ENCODE data around the gene MBOAT1. TPM values are rescaled to one million over a fixed set of nuclear protein-coding genes. Genes with fewer than 3 reads are reported as not detected.
"Not testable (repeated sequence)": the region's sequence is repeated elsewhere in the genome, so short reads cannot be mapped to it uniquely, and the experiment has no call there.

The MBOAT1 gene
- total RNA-seq, 4 donors from 2014 or later: 5.3 to 18.8 (median 8.2) TPM

- Histone ChIP-seq H3K27ac (no peak overlapping the region), H3K4me3 (no peak overlapping the region), H3K9me3 (no peaks in the 10 kb centered on the region), H3K36me3 (no peaks in the 10 kb centered on the region), H3K27me3 (no peaks in the 10 kb centered on the region), H3K4me1 (no peaks in the 10 kb centered on the region)
- DNase-seq (ENCODE audit: low spot score in 2 of 2): no peak
- WGBS: 92% methylated on average over 2 of the region's 2 CpGs
- TF ChIP-seq POLR2A (IDR thresholded peaks at IDR 0.05) (no peak), EP300 (IDR thresholded peaks at IDR 0.05) (no peak), POLR2AphosphoS5 (IDR thresholded peaks at IDR 0.05) (no peak)
- TF ChIP-seq, protein P1, sequence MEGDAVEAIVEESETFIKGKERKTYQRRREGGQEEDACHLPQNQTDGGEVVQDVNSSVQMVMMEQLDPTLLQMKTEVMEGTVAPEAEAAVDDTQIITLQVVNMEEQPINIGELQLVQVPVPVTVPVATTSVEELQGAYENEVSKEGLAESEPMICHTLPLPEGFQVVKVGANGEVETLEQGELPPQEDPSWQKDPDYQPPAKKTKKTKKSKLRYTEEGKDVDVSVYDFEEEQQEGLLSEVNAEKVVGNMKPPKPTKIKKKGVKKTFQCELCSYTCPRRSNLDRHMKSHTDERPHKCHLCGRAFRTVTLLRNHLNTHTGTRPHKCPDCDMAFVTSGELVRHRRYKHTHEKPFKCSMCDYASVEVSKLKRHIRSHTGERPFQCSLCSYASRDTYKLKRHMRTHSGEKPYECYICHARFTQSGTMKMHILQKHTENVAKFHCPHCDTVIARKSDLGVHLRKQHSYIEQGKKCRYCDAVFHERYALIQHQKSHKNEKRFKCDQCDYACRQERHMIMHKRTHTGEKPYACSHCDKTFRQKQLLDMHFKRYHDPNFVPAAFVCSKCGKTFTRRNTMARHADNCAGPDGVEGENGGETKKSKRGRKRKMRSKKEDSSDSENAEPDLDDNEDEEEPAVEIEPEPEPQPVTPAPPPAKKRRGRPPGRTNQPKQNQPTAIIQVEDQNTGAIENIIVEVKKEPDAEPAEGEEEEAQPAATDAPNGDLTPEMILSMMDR (IDR thresholded peaks at IDR 0.05): no peak
Observed at GRCh38 chr6:20154753-20155152, 57.5 kb downstream of the MBOAT1 start.

- TF ChIP-seq, protein P1 (IDR thresholded peaks at IDR 0.05): no peak
- TF ChIP-seq POLR2A (IDR thresholded peaks at IDR 0.05) (no peak), POLR2AphosphoS5 (IDR thresholded peaks at IDR 0.05) (no peak), EP300 (IDR thresholded peaks at IDR 0.05) (no peak)
- Histone ChIP-seq H3K27me3 (no peaks in the 10 kb centered on the region), H3K4me3 (no peak overlapping the region), H3K9me3 (no peaks in the 10 kb centered on the region), H3K36me3 (no peaks in the 10 kb centered on the region), H3K4me1 (no peaks in the 10 kb centered on the region), H3K27ac (no peak overlapping the region)
- WGBS: 91% methylated on average over 3 of the region's 3 CpGs
- no peak for DNase-seq (ENCODE audit: low spot score in 2 of 2)
Observed at GRCh38 chr6:20153194-20153593, 59.1 kb downstream of the MBOAT1 start.

GRCh38 chr6:20148433-20148832 is 63.8 kb downstream of the MBOAT1 start:
- WGBS: 86% methylated on average over 4 of the region's 4 CpGs
- no peak overlapping the region for H3K27ac ChIP-seq
- no peak overlapping the region for H3K4me3 ChIP-seq
- H3K27me3 ChIP-seq: no peaks in the 10 kb centered on the region
- no peak for TF ChIP-seq POLR2A (IDR thresholded peaks at IDR 0.05)
- TF ChIP-seq POLR2AphosphoS5 (IDR thresholded peaks at IDR 0.05): no peak
- TF ChIP-seq, protein P1 (IDR thresholded peaks at IDR 0.05): no peak
- no peak for TF ChIP-seq EP300 (IDR thresholded peaks at IDR 0.05)
- H3K9me3 ChIP-seq: no peaks in the 10 kb centered on the region
- no peaks in the 10 kb centered on the region for H3K4me1 ChIP-seq
- no peak for DNase-seq (ENCODE audit: low spot score in 2 of 2)
- H3K36me3 ChIP-seq: peaks cover 10% of the 10 kb centered on the region

DNA sequence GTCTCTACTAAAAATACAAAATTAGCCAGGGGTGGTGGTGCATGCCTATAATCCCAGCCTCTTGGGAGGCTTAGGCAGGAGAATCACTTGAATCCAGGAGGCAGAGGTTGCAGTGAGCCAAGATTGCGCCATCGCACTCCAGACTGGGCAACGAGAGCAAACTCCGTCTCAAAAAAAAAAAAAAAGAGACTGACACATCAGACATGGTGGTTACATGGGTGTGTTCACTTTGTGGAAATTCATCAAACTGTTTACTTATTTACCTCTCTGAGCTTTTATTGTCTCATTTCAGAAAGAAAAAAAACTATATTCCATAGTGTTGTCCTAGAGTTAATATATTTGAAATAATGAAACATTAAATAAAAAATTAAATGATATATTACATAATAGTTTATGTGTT is 64.8 kb downstream of the MBOAT1 start:
- TF ChIP-seq, protein P1 (IDR thresholded peaks at IDR 0.05): no peak
- TF ChIP-seq EP300 (IDR thresholded peaks at IDR 0.05) (no peak), POLR2AphosphoS5 (IDR thresholded peaks at IDR 0.05) (no peak), POLR2A (IDR thresholded peaks at IDR 0.05) (no peak)
- Histone ChIP-seq H3K4me1 (no peaks in the 10 kb centered on the region), H3K27me3 (no peaks in the 10 kb centered on the region), H3K36me3 (peaks cover 16% of the 10 kb centered on the region), H3K27ac (no peak overlapping the region), H3K9me3 (no peaks in the 10 kb centered on the region), H3K4me3 (no peak overlapping the region)
- no peak for DNase-seq (ENCODE audit: low spot score in 2 of 2)
- 88% methylated on average over 4 of the region's 4 CpGs for WGBS

DNA sequence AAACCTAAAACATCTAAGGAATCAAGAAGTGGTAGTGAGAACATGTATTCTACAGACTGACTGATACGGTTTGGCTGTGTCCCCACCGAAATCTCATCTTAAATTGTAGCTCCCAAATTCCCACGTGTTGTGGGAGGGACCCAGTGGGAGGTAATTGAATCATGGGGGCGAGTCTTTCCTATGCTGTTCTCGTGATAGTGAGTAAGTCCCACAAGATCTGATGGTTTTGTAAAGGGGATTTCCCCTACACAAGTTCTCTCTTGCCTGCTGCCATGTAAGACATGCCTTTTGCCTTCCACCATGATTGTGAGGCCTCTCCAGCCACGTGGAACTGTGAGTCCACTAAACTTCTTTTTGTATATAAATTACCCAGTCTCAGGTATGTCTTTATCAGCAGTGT is 65.4 kb downstream of the MBOAT1 start:
- not testable (repeated sequence) for H3K27me3 ChIP-seq; H3K4me1 ChIP-seq; H3K9me3 ChIP-seq; DNase-seq (ENCODE audit: low spot score in 2 of 2); H3K27ac ChIP-seq; H3K4me3 ChIP-seq
- 85% methylated on average over 6 of the region's 6 CpGs for WGBS
- H3K36me3 ChIP-seq: peaks cover 16% of the 10 kb centered on the region

GRCh38 chr6:20146291-20146690 is 66.0 kb downstream of the MBOAT1 start:
- TF ChIP-seq EP300 (IDR thresholded peaks at IDR 0.05) (no peak), POLR2A (IDR thresholded peaks at IDR 0.05) (no peak), POLR2AphosphoS5 (IDR thresholded peaks at IDR 0.05) (no peak)
- TF ChIP-seq, protein P1 (IDR thresholded peaks at IDR 0.05): no peak
- peaks cover 19% of the 10 kb centered on the region for H3K36me3 ChIP-seq
- WGBS: 97% methylated on average over 2 of the region's 2 CpGs
- no peaks in the 10 kb centered on the region for H3K4me1 ChIP-seq
- no peak for DNase-seq (ENCODE audit: low spot score in 2 of 2)
- no peak overlapping the region for H3K4me3 ChIP-seq
- no peak overlapping the region for H3K27ac ChIP-seq
- H3K27me3 ChIP-seq: no peaks in the 10 kb centered on the region
- H3K9me3 ChIP-seq: no peaks in the 10 kb centered on the region

Data from suprapubic skin (tissue), 4 donors.